Lung (tissue), 12 donors: ENCODE measurements around the gene FLYWCH1. TPM values are rescaled to one million over a fixed set of nuclear protein-coding genes. Genes with fewer than 3 reads are reported as not detected.

ENCODE experiments used
- ATAC-seq: fragments of 200-7000 bp; cut with Tn5 transposase; one replicate; pipeline ENCODE4 v1.9.1; 2020; ENCODE audit warnings: moderate number of reproducible peaks; ENCODE audit not compliant: insufficient read depth, low FRiP score
- DNase-seq, 3 donors: peaks; one replicate each; pipeline ENCODE4 v3.0.0-alpha.2; 2013 to 2017
- H3K27ac ChIP-seq, 2 donors: one replicate each; pipeline ENCODE4 v1.5.1; 2013; ENCODE audit warnings: mild to moderate bottlenecking in 2 of 2, moderate library complexity in 2 of 2, control low read depth in 1 of 2, inconsistent platforms in 1 of 2, low read depth in 1 of 2, low read length in 1 of 2
- H3K27me3 ChIP-seq, 3 donors: one replicate each; pipeline ENCODE4 v1.5.1; 2013; ENCODE audit warnings: low read length in 2 of 3; ENCODE audit not compliant: control insufficient read depth in 3 of 3, insufficient read depth in 3 of 3
- H3K36me3 ChIP-seq, 4 donors: one replicate each; pipeline ENCODE4 v1.5.1; 2013; ENCODE audit warnings: low read length in 4 of 4, mild to moderate bottlenecking in 1 of 4, moderate library complexity in 1 of 4; ENCODE audit not compliant: control insufficient read depth in 4 of 4, insufficient read depth in 4 of 4
- H3K4me1 ChIP-seq, 5 donors: one replicate each; pipeline ENCODE4 v1.5.1; 2013; ENCODE audit warnings: low read length in 5 of 5, mild to moderate bottlenecking in 2 of 5, moderate library complexity in 1 of 5; ENCODE audit not compliant: control insufficient read depth in 5 of 5, insufficient read depth in 5 of 5
- H3K4me3 ChIP-seq: one replicate; pipeline ENCODE4 v1.5.1; 2013; ENCODE audit warnings: mild to moderate bottlenecking, control low read depth, moderate library complexity
- H3K9ac ChIP-seq, 2 donors: one replicate each; pipeline ENCODE4 v1.5.1; 2013; ENCODE audit warnings: low read length in 2 of 2, control low read depth in 1 of 2; ENCODE audit not compliant: insufficient read depth in 1 of 2
- H3K9me3 ChIP-seq, 4 donors: one replicate each; pipeline ENCODE4 v1.5.1; 2013; ENCODE audit warnings: low read length in 3 of 4, mild to moderate bottlenecking in 1 of 4, moderate library complexity in 1 of 4; ENCODE audit not compliant: control insufficient read depth in 4 of 4, insufficient read depth in 3 of 4
- CTCF ChIP-seq: IDR thresholded peaks from 2 replicates; pipeline ENCODE4 v1.5.1; 2012; ENCODE audit warnings: mild to moderate bottlenecking; ENCODE audit errors: control extremely low read depth, extremely low read depth
- WGBS, 2 donors: extraction: QIAGEN DNeasy Blood & Tissue Kit; methylation state at CpG; one replicate each; pipeline ENCODE4 v1.1.7; 2013; 5-methylcytosine and 5-hydroxymethylcytosine counted together
- polyA plus RNA-seq, 2 donors: library from polyadenylated mRNA; stranded (reverse); fragments of 200-250 nt; gene quantifications; one replicate each; pipeline ENCODE4 v1.2.1, GENCODE V29; 2013
- total RNA-seq, 2 donors: library from RNA; depleted of rRNA in 1 of 2; stranded (reverse); fragments of >200 nt in 1 of 2; gene quantifications; one replicate each; pipeline ENCODE4 v1.2.1, GENCODE V29; 2014 to 2021
- donor health status: control.
- donor health status: control.
- donor health status: Bipolar disorder and iron deficiency.
- donor health status: healthy.
- donor health status: DM: yes; HTN: yes; CAD: no.

The FLYWCH1 gene
- total and polyA plus RNA-seq, 4 donors: 13.3 to 34.3 (median 21.4) TPM

DNA sequence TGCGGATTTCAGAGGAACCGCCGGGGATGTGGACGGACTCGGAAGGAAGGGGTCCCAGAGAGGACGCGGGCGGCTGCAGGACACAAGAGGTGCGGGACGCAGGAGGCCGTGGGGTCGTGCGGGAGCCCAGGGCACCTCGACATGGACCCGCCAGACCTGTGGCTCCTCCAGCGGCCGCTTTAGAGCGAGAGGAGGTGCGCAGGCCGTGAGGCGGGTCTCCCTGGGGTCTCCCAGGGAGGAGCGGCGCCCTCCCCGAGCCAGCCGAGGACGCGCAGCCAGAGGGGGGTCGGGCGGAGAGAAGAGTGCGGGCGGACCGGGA, 6.8 kb upstream of the FLYWCH1 start:
- WGBS, 2 donors: 1% methylated on average over 21 to 32 of the region's 32 CpGs
- no peaks in the 10 kb centered on the region for H3K36me3 ChIP-seq
- DNase-seq: no peak
- ATAC-seq: no peak
- H3K27ac ChIP-seq: peak overlapping the region; percentile 93 to 97
- peaks cover 0 to 12% (median 3%) of the 10 kb centered on the region in 5 donors for H3K4me1 ChIP-seq
- no peaks in the 10 kb centered on the region for H3K9me3 ChIP-seq
- H3K4me3 ChIP-seq: peak overlapping the region; percentile 50
- H3K9ac ChIP-seq: no peak overlapping the region
- no peak for TF ChIP-seq CTCF
- no peaks in the 10 kb centered on the region for H3K27me3 ChIP-seq

- ATAC-seq (peak; percentile 90), DNase-seq (peak; percentile 94 to 95 (median 95))
- Histone ChIP-seq H3K4me3 (peak overlapping the region; percentile 50), H3K9ac (no peak overlapping the region), H3K27me3 (no peaks in the 10 kb centered on the region), H3K9me3 (no peaks in the 10 kb centered on the region), H3K36me3 (no peaks in the 10 kb centered on the region), H3K4me1 (peaks cover 0 to 12% (median 3%) of the 10 kb centered on the region in 5 donors), H3K27ac (peak overlapping the region; percentile 93 to 97)
- 0 to 1% methylated on average over 44 to 50 of the region's 51 CpGs for WGBS, 2 donors
- no peak for TF ChIP-seq CTCF
These were observed 6.3 kb upstream of the FLYWCH1 start for GRCh38 chr16:2905241-2905987.

- no peak overlapping the region for H3K9ac ChIP-seq
- H3K4me1 ChIP-seq: peaks cover 0 to 12% (median 3%) of the 10 kb centered on the region in 5 donors
- H3K4me3 ChIP-seq: no peak overlapping the region
- H3K27ac ChIP-seq: peak overlapping the region; percentile 51 to 57
- H3K36me3 ChIP-seq: no peaks in the 10 kb centered on the region
- WGBS, 2 donors: 23 to 37% methylated on average over 12 of the region's 12 CpGs
- H3K9me3 ChIP-seq: no peaks in the 10 kb centered on the region
- TF ChIP-seq CTCF: no peak
- H3K27me3 ChIP-seq: no peaks in the 10 kb centered on the region
- ATAC-seq: no peak
- no peak for DNase-seq
These were observed 5.7 kb upstream of the FLYWCH1 start for GRCh38 chr16:2905988-2906387.
